Gastrocnemius medialis (tissue), 4 donors: ENCODE results near the gene CPNE5. TPM values are rescaled to one million over a fixed set of nuclear protein-coding genes. Genes with fewer than 3 reads are reported as not detected.
A peak's percentile ranks its signal among the peaks of the same experiment; 100 is the strongest.

Experiments used
- ATAC-seq, 2 donors: fragments of 150-250 bp; one replicate each; pipeline ENCODE4 v1.9.1; 2016
- DNase-seq, 2 donors: peaks; one replicate each; pipeline ENCODE4 v3.0.0-alpha.2; 2019
- H3K27ac ChIP-seq, 4 donors: fragments of 200-600 bp; sonication (generic); 1 replicate in 1 of 4; 2 replicates in 3 of 4; pipeline ENCODE4 v1.5.1; 2016 to 2018; ENCODE audit warnings: mild to moderate bottlenecking in 2 of 4, moderate library complexity in 1 of 4
- H3K27me3 ChIP-seq, 3 donors: fragments of 200-600 bp; sonication (generic) in 2 of 3; 1 replicate in 1 of 3; 2 replicates in 2 of 3; pipeline versions ENCODE4 v1.5.1 to v1.6.0; 2016 to 2019; ENCODE audit warnings: mild to moderate bottlenecking in 1 of 3, moderate library complexity in 1 of 3
- H3K36me3 ChIP-seq, 2 donors: fragments of 200-600 bp; sonication (generic) in 1 of 2; one replicate each; pipeline ENCODE4 v1.5.1; 2017 to 2018
- H3K4me1 ChIP-seq, 2 donors: fragments of 200-600 bp; sonication (generic) in 1 of 2; one replicate each; pipeline ENCODE4 v1.5.1; 2016 to 2017; ENCODE audit warnings: mild to moderate bottlenecking in 2 of 2
- H3K4me3 ChIP-seq, 4 donors: fragments of 200-600 bp; sonication (generic) in 3 of 4; 1 replicate in 1 of 4; 2 replicates in 3 of 4; pipeline ENCODE4 v1.5.1; 2016 to 2019; ENCODE audit warnings: mild to moderate bottlenecking in 2 of 4
- H3K9me3 ChIP-seq, 3 donors: fragments of 200-600 bp; sonication (generic) in 2 of 3; 1 replicate in 1 of 3; 2 replicates in 2 of 3; pipeline ENCODE4 v1.5.1; 2016 to 2019
- POLR2A ChIP-seq, 2 donors: fragments of 450-650 bp; IDR thresholded peaks; one replicate each; pipeline ENCODE4 v1.6.1; 2017; ENCODE audit warnings: antibody characterized with exemption in 2 of 2, mild to moderate bottlenecking in 2 of 2, moderate library complexity in 2 of 2
- in situ Hi-C, 4 donors: fragments of 200-750 bp; cut with MboI; loops; one replicate each; pipeline versions ENCODE4 v1.15.0 to v1.8.0; 2017; ENCODE audit warnings: low sequenced_read_pairs in 4 of 4
- intact Hi-C: fragments of 100-400 bp; cut with DNase I; formaldehyde crosslinking; loops from one replicate; pipeline ENCODE4 v1.15.1; 2023; ENCODE audit warnings: low total_unique reads
- total RNA-seq, 4 donors: library from RNA; depleted of rRNA; stranded (reverse); fragments of >200 nt; gene quantifications; one replicate each; pipeline versions ENCODE4 v1.1.0 to v1.2.3, GENCODE V29; 2016
- TF ChIP-seq, protein P1 (sequence below), 5 experiments: fragments of 450-650 bp in 3 of 5; fragments of 200-600 bp in 2 of 5; sonication (generic) in 2 of 5; IDR thresholded peaks in 4 of 5; conservative IDR thresholded peaks in 1 of 5; 1 replicate in 4 of 5; 2 replicates in 1 of 5; pipeline ENCODE4 v1.5.1; 2016 to 2019; ENCODE audit warnings: antibody characterized with exemption in 5 of 5, mild to moderate bottlenecking in 3 of 5, moderate library complexity in 3 of 5

The CPNE5 gene
- total RNA-seq, 4 donors from 2014 or later = 0.11 TPM; not detected in 3

- no peaks in the 10 kb centered on the region for H3K9me3 ChIP-seq
- no peak for DNase-seq
- no peaks in the 10 kb centered on the region for H3K27me3 ChIP-seq
- H3K36me3 ChIP-seq = no peaks in the 10 kb centered on the region
- in situ Hi-C loops (loop anchor here in 1 of 4 donors (25.0 kb wide), 1 partner anchor 260 kb away; the partner anchor contains the start of genes KCTD20 and PXT1), intact Hi-C loops (no loop called here)
- peaks cover 0 to 7% of the 10 kb centered on the region in 2 donors for H3K4me1 ChIP-seq
- no peak within 1 kb of the TSS for H3K27ac ChIP-seq
- TF ChIP-seq, protein P1, sequence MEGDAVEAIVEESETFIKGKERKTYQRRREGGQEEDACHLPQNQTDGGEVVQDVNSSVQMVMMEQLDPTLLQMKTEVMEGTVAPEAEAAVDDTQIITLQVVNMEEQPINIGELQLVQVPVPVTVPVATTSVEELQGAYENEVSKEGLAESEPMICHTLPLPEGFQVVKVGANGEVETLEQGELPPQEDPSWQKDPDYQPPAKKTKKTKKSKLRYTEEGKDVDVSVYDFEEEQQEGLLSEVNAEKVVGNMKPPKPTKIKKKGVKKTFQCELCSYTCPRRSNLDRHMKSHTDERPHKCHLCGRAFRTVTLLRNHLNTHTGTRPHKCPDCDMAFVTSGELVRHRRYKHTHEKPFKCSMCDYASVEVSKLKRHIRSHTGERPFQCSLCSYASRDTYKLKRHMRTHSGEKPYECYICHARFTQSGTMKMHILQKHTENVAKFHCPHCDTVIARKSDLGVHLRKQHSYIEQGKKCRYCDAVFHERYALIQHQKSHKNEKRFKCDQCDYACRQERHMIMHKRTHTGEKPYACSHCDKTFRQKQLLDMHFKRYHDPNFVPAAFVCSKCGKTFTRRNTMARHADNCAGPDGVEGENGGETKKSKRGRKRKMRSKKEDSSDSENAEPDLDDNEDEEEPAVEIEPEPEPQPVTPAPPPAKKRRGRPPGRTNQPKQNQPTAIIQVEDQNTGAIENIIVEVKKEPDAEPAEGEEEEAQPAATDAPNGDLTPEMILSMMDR (IDR thresholded peaks at IDR 0.05 in 4 of 5, conservative IDR thresholded peaks at IDR 0.05 in 1 of 5) = no peak
- no peak for TF ChIP-seq POLR2A (IDR thresholded peaks at IDR 0.05)
- ATAC-seq = no peak
- H3K4me3 ChIP-seq = no peak within 1 kb of the TSS
Observed at GRCh38 chr6:36697481-36697903, 141.8 kb downstream of the CPNE5 start, which contains the start of gene RAB44. Gene RAB44, plus strand, starts transcription at chr6:36697826. Its CDS starts 6,410 bp downstream, at chr6:36704236.

GRCh38 chr6:36695414-36695813 is 143.8 kb downstream of the CPNE5 start:
- no peak overlapping the region for H3K27ac ChIP-seq
- no peak for TF ChIP-seq POLR2A (IDR thresholded peaks at IDR 0.05)
- TF ChIP-seq, protein P1 (IDR thresholded peaks at IDR 0.05 in 4 of 5, conservative IDR thresholded peaks at IDR 0.05 in 1 of 5) = no peak
- intact Hi-C loops = no loop called here
- in situ Hi-C loops = loop anchor here in 1 of 4 donors (25.0 kb wide), 1 partner anchor 258 kb away; the partner anchor contains the start of genes KCTD20 and PXT1
- peaks cover 0 to 8% of the 10 kb centered on the region in 2 donors for H3K4me1 ChIP-seq
- H3K36me3 ChIP-seq = no peaks in the 10 kb centered on the region
- H3K4me3 ChIP-seq = no peak overlapping the region
- no peaks in the 10 kb centered on the region for H3K9me3 ChIP-seq
- ATAC-seq (no peak), DNase-seq (no peak)
- H3K27me3 ChIP-seq = no peaks in the 10 kb centered on the region

DNA sequence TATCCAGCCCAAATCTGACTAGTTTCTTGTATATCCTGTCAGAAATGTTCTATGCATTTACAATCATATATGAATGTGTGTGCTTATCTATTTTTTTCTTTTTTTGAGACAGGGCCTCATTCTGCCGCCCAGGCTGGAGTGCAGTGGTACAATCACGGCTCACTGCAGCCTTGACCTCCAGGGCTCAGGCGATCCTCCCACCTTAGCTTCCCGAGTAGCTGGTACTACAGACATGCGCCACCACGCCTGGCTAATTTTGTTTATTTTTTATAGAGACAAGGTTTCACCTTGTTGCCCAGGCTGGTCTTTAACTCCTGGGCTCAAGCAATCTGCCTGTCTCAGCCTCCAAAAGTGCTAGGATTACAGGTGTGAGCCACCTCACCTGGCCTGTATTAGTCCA is 144.6 kb downstream of the CPNE5 start:
- no peaks in the 10 kb centered on the region for H3K27me3 ChIP-seq
- H3K4me3 ChIP-seq = no peak overlapping the region
- intact Hi-C loops = no loop called here
- peaks cover 0 to 8% of the 10 kb centered on the region in 2 donors for H3K4me1 ChIP-seq
- ATAC-seq (no peak), DNase-seq (no peak)
- no peaks in the 10 kb centered on the region for H3K36me3 ChIP-seq
- H3K27ac ChIP-seq = no peak overlapping the region
- H3K9me3 ChIP-seq = no peaks in the 10 kb centered on the region
- TF ChIP-seq, protein P1 (IDR thresholded peaks at IDR 0.05 in 4 of 5, conservative IDR thresholded peaks at IDR 0.05 in 1 of 5) = no peak
- no peak for TF ChIP-seq POLR2A (IDR thresholded peaks at IDR 0.05)
- in situ Hi-C loops = loop anchor here in 1 of 4 donors (25.0 kb wide), 1 partner anchor 257 kb away; the partner anchor contains the start of genes KCTD20 and PXT1

GRCh38 chr6:36692861-36693702 is 146.2 kb downstream of the CPNE5 start:
- DNase-seq = peak in 1 of 2 donors; percentile 52
- no peak overlapping the region for H3K4me3 ChIP-seq
- no peak for TF ChIP-seq POLR2A (IDR thresholded peaks at IDR 0.05)
- TF ChIP-seq, protein P1 (IDR thresholded peaks at IDR 0.05 in 4 of 5, conservative IDR thresholded peaks at IDR 0.05 in 1 of 5) = no peak
- no peak overlapping the region for H3K27ac ChIP-seq
- H3K4me1 ChIP-seq = peaks cover 0 to 8% of the 10 kb centered on the region in 2 donors
- no peaks in the 10 kb centered on the region for H3K9me3 ChIP-seq
- in situ Hi-C loops = loop anchor here in 1 of 4 donors (25.0 kb wide), 1 partner anchor 256 kb away; the partner anchor contains the start of genes KCTD20 and PXT1
- H3K27me3 ChIP-seq = no peaks in the 10 kb centered on the region
- intact Hi-C loops = no loop called here
- no peak for ATAC-seq
- no peaks in the 10 kb centered on the region for H3K36me3 ChIP-seq
